CD4-positive, alpha-beta T cell (primary cell): Measurements from ENCODE around the gene C2orf72. TPM values are rescaled to one million over a fixed set of nuclear protein-coding genes. Genes with fewer than 3 reads are reported as not detected.

Source experiments
- ATAC-seq: fragments of 200-7000 bp; cut with Tn5 transposase; one replicate; pipeline ENCODE4 v1.10.0; 2022; ENCODE audit warnings: mild to moderate bottlenecking; ENCODE audit not compliant: poor library complexity
- CTCF ChIA-PET: fragments of 350-600 bp; sonication (Branson Sonifier 250); formaldehyde crosslinking; loops from one replicate; lab custom pipeline; 2021; ENCODE audit warnings: antibody characterized with exemption, inconsistent platforms; lab: Charles Lee
- POLR2A ChIA-PET: fragments of 350-600 bp; sonication (Branson Sonifier 250); formaldehyde crosslinking; loops from one replicate; lab custom pipeline; 2021; ENCODE audit warnings: antibody characterized with exemption, inconsistent platforms; lab: Charles Lee
- DNase-seq, 14 experiments: peaks; one replicate each; pipeline ENCODE4 v3.0.0-alpha.2; 2013 to 2020; ENCODE audit warnings: mixed read lengths in 2 of 14
- H3K27ac ChIP-seq, 2 donors: one replicate each; pipeline versions ENCODE4 v1.5.1 to v1.7.0; 2013; ENCODE audit warnings: low read length in 2 of 2, low read depth in 1 of 2, mild to moderate bottlenecking in 1 of 2
- H3K27me3 ChIP-seq, 2 experiments: 1 replicate in 1 of 2; 2 replicates in 1 of 2; pipeline versions ENCODE4 v1.6.1 to v1.7.0; 2013; ENCODE audit warnings: low read length in 2 of 2, control low read depth in 1 of 2, mild to moderate bottlenecking in 1 of 2, moderate library complexity in 1 of 2; ENCODE audit not compliant: insufficient read depth in 2 of 2, control insufficient read depth in 1 of 2
- H3K36me3 ChIP-seq: one replicate; pipeline ENCODE4 v1.6.1; 2013; ENCODE audit warnings: low read length, control low read depth; ENCODE audit not compliant: insufficient read depth
- H3K4me1 ChIP-seq: one replicate; pipeline ENCODE4 v1.6.1; 2013; ENCODE audit warnings: low read length, control low read depth; ENCODE audit not compliant: insufficient read depth
- H3K4me3 ChIP-seq: one replicate; pipeline ENCODE4 v1.5.1; 2013; ENCODE audit warnings: mild to moderate bottlenecking, low read length, moderate library complexity
- H3K9me3 ChIP-seq, 2 experiments: 1 replicate in 1 of 2; 2 replicates in 1 of 2; pipeline versions ENCODE4 v1.6.1 to v1.7.0; 2013; ENCODE audit warnings: low read length in 2 of 2, mild to moderate bottlenecking in 2 of 2, control low read depth in 1 of 2, moderate library complexity in 1 of 2; ENCODE audit not compliant: control insufficient read depth in 1 of 2, insufficient read depth in 1 of 2
- H3K27ac Mint-ChIP-seq: one replicate; pipeline ENCODE4 v1.8.0; 2020; ENCODE audit warnings: mixed read lengths
- H3K27me3 Mint-ChIP-seq: one replicate; pipeline ENCODE4 v1.8.0; 2021; ENCODE audit warnings: mixed read lengths
- H3K36me3 Mint-ChIP-seq: one replicate; pipeline ENCODE4 v1.8.0; 2021; ENCODE audit warnings: low read depth, mixed read lengths
- H3K4me1 Mint-ChIP-seq: one replicate; pipeline ENCODE4 v1.8.0; 2021; ENCODE audit warnings: low read depth, mixed read lengths
- H3K4me3 Mint-ChIP-seq: one replicate; pipeline ENCODE4 v1.8.0; 2020; ENCODE audit warnings: mild to moderate bottlenecking, mixed read lengths
- H3K9me3 Mint-ChIP-seq: one replicate; pipeline ENCODE4 v1.8.0; 2020; ENCODE audit warnings: mixed read lengths
- intact Hi-C, 2 experiments: fragments of 100-400 bp; cut with DNase I in 1 of 2; cut with micrococcal nuclease in 1 of 2; formaldehyde crosslinking; loops; one replicate each; pipeline versions ENCODE4 v1.15.1 to v1.9.0; 2023 to 2025; cut with DNase I, micrococcal nuclease
- total RNA-seq, 174 experiments: library from RNA in 2 of 174; stranded (reverse) in 2 of 174; gene quantifications; one replicate each; pipeline ENCODE4 v1.2.3 and lab custom pipeline; 2021 to 2026
- TF ChIP-seq, protein P1 (sequence below): fragments of 200-600 bp; IDR thresholded peaks from one replicate; pipeline ENCODE4 v1.8.0; 2022; ENCODE audit warnings: antibody characterized with exemption, mild to moderate bottlenecking

Gene C2orf72
- total RNA-seq, 2 experiments from 2014 or later: not detected

DNA sequence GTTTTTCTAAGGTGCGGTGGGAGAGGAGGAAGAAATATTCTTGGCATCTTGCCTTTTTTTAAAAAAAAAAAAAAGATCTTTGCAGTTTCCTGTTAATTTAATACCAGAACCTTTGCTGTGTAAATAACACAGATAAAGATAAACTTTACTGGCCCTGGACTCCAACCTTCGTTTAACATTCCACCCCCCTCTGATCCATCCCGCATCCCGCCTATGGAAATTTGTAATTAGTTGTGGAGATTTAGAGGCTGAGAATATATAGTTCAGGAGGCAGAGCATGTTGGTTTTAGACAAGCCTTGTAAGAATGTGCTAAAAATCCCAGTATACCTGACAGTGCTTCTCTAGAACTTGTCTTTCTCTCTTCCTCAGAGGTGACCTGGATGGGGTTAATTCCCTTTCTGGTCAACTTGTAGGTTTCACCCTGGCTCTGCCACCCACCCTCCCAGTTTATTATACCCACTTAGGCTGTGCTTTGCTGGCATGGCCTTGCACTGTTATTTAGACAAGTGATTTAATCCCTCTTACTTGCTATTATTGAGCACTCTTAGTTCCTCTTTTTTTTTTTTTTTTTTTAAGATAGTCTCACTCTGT, 2.9 kb upstream of the C2orf72 start:
- Histone ChIP-seq H3K36me3 (no peaks in the 10 kb centered on the region), H3K9me3 (no peaks in the 10 kb centered on the region), H3K4me1 (peaks cover 7% of the 10 kb centered on the region), H3K27ac (no peak overlapping the region), H3K4me3 (no peak overlapping the region), H3K27me3 (peaks cover 24 to 42% of the 10 kb centered on the region in 2 experiments)
- Mint-ChIP-seq H3K27me3 (peaks cover 67% of the 10 kb centered on the region), H3K4me3 (no peak overlapping the region), H3K4me1 (no peaks in the 10 kb centered on the region), H3K9me3 (no peaks in the 10 kb centered on the region), H3K36me3 (no peaks in the 10 kb centered on the region), H3K27ac (no peak overlapping the region)
- ChIA-PET CTCF (no interaction called here), POLR2A (no interaction called here)
- no peak for ATAC-seq
- DNase-seq: no peak
- intact Hi-C loops: no loop called here
- TF ChIP-seq, protein P1, sequence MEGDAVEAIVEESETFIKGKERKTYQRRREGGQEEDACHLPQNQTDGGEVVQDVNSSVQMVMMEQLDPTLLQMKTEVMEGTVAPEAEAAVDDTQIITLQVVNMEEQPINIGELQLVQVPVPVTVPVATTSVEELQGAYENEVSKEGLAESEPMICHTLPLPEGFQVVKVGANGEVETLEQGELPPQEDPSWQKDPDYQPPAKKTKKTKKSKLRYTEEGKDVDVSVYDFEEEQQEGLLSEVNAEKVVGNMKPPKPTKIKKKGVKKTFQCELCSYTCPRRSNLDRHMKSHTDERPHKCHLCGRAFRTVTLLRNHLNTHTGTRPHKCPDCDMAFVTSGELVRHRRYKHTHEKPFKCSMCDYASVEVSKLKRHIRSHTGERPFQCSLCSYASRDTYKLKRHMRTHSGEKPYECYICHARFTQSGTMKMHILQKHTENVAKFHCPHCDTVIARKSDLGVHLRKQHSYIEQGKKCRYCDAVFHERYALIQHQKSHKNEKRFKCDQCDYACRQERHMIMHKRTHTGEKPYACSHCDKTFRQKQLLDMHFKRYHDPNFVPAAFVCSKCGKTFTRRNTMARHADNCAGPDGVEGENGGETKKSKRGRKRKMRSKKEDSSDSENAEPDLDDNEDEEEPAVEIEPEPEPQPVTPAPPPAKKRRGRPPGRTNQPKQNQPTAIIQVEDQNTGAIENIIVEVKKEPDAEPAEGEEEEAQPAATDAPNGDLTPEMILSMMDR: no peak

DNA sequence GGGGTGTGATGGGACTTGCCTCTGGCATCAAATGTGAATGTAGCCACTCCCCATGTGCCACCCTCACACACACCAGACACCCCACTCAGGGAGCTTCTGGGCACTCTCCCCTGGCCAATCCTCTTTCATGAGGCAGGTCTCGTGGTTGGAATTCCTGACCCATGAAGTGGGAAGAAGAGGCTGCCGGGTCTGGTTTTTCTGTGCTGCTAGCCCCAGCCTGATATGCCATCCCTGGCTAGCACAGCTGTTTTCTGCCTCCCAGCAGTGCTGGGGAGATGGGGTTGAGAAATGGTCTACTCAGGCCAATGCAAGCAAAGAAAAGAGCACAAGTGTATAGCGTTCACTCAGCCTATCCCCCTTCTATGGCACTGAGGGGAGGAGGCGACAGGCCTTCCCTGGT, 1.2 kb upstream of the C2orf72 start:
- Histone ChIP-seq H3K4me1 (peaks cover 7% of the 10 kb centered on the region), H3K36me3 (no peaks in the 10 kb centered on the region), H3K4me3 (no peak overlapping the region), H3K27me3 (peaks cover 34 to 56% of the 10 kb centered on the region in 2 experiments), H3K9me3 (no peaks in the 10 kb centered on the region), H3K27ac (no peak overlapping the region)
- intact Hi-C loops: no loop called here
- Mint-ChIP-seq H3K27ac (no peak overlapping the region), H3K27me3 (peaks cover 84% of the 10 kb centered on the region), H3K36me3 (no peaks in the 10 kb centered on the region), H3K4me3 (no peak overlapping the region), H3K9me3 (no peaks in the 10 kb centered on the region), H3K4me1 (no peaks in the 10 kb centered on the region)
- DNase-seq (no peak), ATAC-seq (no peak)
- TF ChIP-seq, protein P1: no peak
- CTCF ChIA-PET: no interaction called here
- POLR2A ChIA-PET: no interaction called here

DNA sequence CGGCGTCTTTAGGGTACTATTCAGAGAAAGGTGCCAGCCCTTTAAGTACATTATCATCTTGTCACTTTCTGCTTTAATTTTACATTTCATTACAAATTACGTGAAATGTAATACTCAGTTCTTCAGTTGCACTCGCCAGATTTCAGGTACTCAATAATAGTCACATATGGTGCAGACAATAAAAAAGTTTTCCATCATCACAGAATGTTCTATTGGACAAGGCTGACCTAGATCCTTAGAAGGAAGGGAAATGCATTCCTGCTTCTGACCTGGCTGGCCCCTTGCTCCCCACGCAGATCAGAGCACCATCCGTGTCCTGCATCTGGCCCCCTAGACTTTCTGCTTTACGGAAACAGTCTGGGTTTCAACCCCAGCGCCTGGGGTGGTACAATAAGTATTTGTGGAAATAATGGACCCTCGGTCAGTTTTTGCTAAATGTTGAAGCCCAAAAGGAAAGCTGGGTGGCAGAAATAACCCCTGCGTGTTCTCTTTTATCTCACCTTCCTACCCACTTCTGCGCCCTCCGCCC, 681 bp upstream of the C2orf72 start:
- H3K36me3 ChIP-seq: no peaks in the 10 kb centered on the region
- no peaks in the 10 kb centered on the region for H3K9me3 ChIP-seq
- no peak for DNase-seq
- ATAC-seq: no peak
- ChIA-PET CTCF (no interaction called here), POLR2A (no interaction called here)
- H3K27me3 ChIP-seq: peaks cover 37 to 56% of the 10 kb centered on the region in 2 experiments
- H3K9me3 Mint-ChIP-seq: no peaks in the 10 kb centered on the region
- H3K4me1 ChIP-seq: peaks cover 7% of the 10 kb centered on the region
- intact Hi-C loops: no loop called here
- no peaks in the 10 kb centered on the region for H3K4me1 Mint-ChIP-seq
- no peaks in the 10 kb centered on the region for H3K36me3 Mint-ChIP-seq
- H3K27me3 Mint-ChIP-seq: peaks cover 84% of the 10 kb centered on the region
- TF ChIP-seq, protein P1: no peak
- H3K4me3 Mint-ChIP-seq: no peak overlapping the region
- no peak overlapping the region for H3K27ac Mint-ChIP-seq
- no peak overlapping the region for H3K27ac ChIP-seq
- H3K4me3 ChIP-seq: no peak overlapping the region
